ENCODE data around the gene PARP8. TPM values are rescaled to one million over a fixed set of nuclear protein-coding genes. Genes with fewer than 3 reads are reported as not detected.

The PARP8 gene
- total RNA-seq, 1 donor from 2014 or later, result 13.6 TPM

GRCh38 chr5:50653946-50654345, 12.5 kb upstream of the PARP8 start:
- DNase-seq (ENCODE audit: low spot score), result no peak
- Mint-ChIP-seq H3K9me3 (ENCODE audit: unreplicated experiment) (no peaks in the 10 kb centered on the region), H3K27ac (ENCODE audit: unreplicated experiment) (no peak overlapping the region), H3K4me1 (ENCODE audit: unreplicated experiment) (no peaks in the 10 kb centered on the region), H3K36me3 (ENCODE audit: low read depth, unreplicated experiment) (no peaks in the 10 kb centered on the region), H3K4me3 (ENCODE audit: unreplicated experiment) (no peak overlapping the region), H3K27me3 (ENCODE audit: unreplicated experiment) (peaks cover 3% of the 10 kb centered on the region)
- no peak for TF ChIP-seq CTCF (IDR thresholded peaks at IDR 0.05; ENCODE audit: unreplicated experiment)

- no peak for TF ChIP-seq CTCF (IDR thresholded peaks at IDR 0.05; ENCODE audit: unreplicated experiment)
- Mint-ChIP-seq H3K27ac (ENCODE audit: unreplicated experiment) (no peak overlapping the region), H3K36me3 (ENCODE audit: low read depth, unreplicated experiment) (no peaks in the 10 kb centered on the region), H3K9me3 (ENCODE audit: unreplicated experiment) (no peaks in the 10 kb centered on the region), H3K27me3 (ENCODE audit: unreplicated experiment) (peaks cover 3% of the 10 kb centered on the region), H3K4me3 (ENCODE audit: unreplicated experiment) (no peak overlapping the region), H3K4me1 (ENCODE audit: unreplicated experiment) (no peaks in the 10 kb centered on the region)
- DNase-seq (ENCODE audit: low spot score), result no peak
Measured at GRCh38 chr5:50655067-50655809, 11.2 kb upstream of the PARP8 start.

GRCh38 chr5:50655810-50656205, 10.6 kb upstream of the PARP8 start:
- H3K4me1 Mint-ChIP-seq (ENCODE audit: unreplicated experiment), result no peaks in the 10 kb centered on the region
- H3K36me3 Mint-ChIP-seq (ENCODE audit: low read depth, unreplicated experiment), result no peaks in the 10 kb centered on the region
- TF ChIP-seq CTCF (IDR thresholded peaks at IDR 0.05; ENCODE audit: unreplicated experiment), result no peak
- DNase-seq (ENCODE audit: low spot score), result no peak
- no peak overlapping the region for H3K4me3 Mint-ChIP-seq (ENCODE audit: unreplicated experiment)
- H3K27me3 Mint-ChIP-seq (ENCODE audit: unreplicated experiment), result peaks cover 3% of the 10 kb centered on the region
- H3K27ac Mint-ChIP-seq (ENCODE audit: unreplicated experiment), result no peak overlapping the region
- no peaks in the 10 kb centered on the region for H3K9me3 Mint-ChIP-seq (ENCODE audit: unreplicated experiment)

- Mint-ChIP-seq H3K36me3 (ENCODE audit: low read depth, unreplicated experiment) (no peaks in the 10 kb centered on the region), H3K27ac (ENCODE audit: unreplicated experiment) (no peak overlapping the region), H3K4me1 (ENCODE audit: unreplicated experiment) (no peaks in the 10 kb centered on the region)
Measured at GRCh38 chr5:50657044-50657443, 9.4 kb upstream of the PARP8 start.

More at GRCh38 chr5:50657044-50657443, 9.4 kb upstream of the PARP8 start:
- Mint-ChIP-seq H3K4me3 (ENCODE audit: unreplicated experiment) (no peak overlapping the region), H3K9me3 (ENCODE audit: unreplicated experiment) (no peaks in the 10 kb centered on the region), H3K27me3 (ENCODE audit: unreplicated experiment) (peaks cover 3% of the 10 kb centered on the region)
- DNase-seq (ENCODE audit: low spot score), result no peak
- TF ChIP-seq CTCF (IDR thresholded peaks at IDR 0.05; ENCODE audit: unreplicated experiment), result no peak
